H9 (cell line): ENCODE data around the gene FYN. TPM values are rescaled to one million over a fixed set of nuclear protein-coding genes. Genes with fewer than 3 reads are reported as not detected.
A peak's percentile ranks its signal among the peaks of the same experiment; 100 is the strongest.

Experiments
- DNase-seq: peaks from one replicate; pipeline ENCODE4 v3.0.0-alpha.2; 2017
- H2AFZ ChIP-seq: one replicate; pipeline ENCODE4 v1.6.1; 2013; ENCODE audit warnings: mild to moderate bottlenecking, low read length, control low read depth, moderate library complexity
- H2AK5ac ChIP-seq: 2 replicates; pipeline ENCODE4 v1.6.1; 2013; ENCODE audit warnings: low read length, control low read depth, mixed read lengths; ENCODE audit not compliant: insufficient read length
- H2BK120ac ChIP-seq: one replicate; pipeline ENCODE4 v1.6.1; 2013; ENCODE audit warnings: low read depth, mild to moderate bottlenecking, low read length, control low read depth, inconsistent platforms; ENCODE audit not compliant: poor library complexity, severe bottlenecking
- H2BK12ac ChIP-seq: 2 replicates; pipeline ENCODE4 v1.6.1; 2013; ENCODE audit warnings: low read length, control low read depth, mixed read lengths, low read depth; ENCODE audit not compliant: insufficient read length
- H2BK15ac ChIP-seq: 2 replicates; pipeline ENCODE4 v1.6.1; 2013; ENCODE audit warnings: low read depth, low read length, control low read depth
- H2BK20ac ChIP-seq: one replicate; pipeline ENCODE4 v1.6.1; 2013; ENCODE audit warnings: low read depth, mild to moderate bottlenecking, low read length, control low read depth, inconsistent platforms; ENCODE audit not compliant: poor library complexity, severe bottlenecking
- H2BK5ac ChIP-seq: 2 replicates; pipeline ENCODE4 v1.6.1; 2013; ENCODE audit warnings: low read length, control low read depth, mixed read lengths; ENCODE audit not compliant: insufficient read length
- H3K14ac ChIP-seq: 2 replicates; pipeline ENCODE4 v1.6.1; 2013; ENCODE audit warnings: low read length, control low read depth; ENCODE audit not compliant: insufficient read depth
- H3K18ac ChIP-seq: 2 replicates; pipeline ENCODE4 v1.6.1; 2013; ENCODE audit warnings: low read depth, mild to moderate bottlenecking, mixed read lengths, low read length, control low read depth; ENCODE audit not compliant: insufficient read length
- H3K23ac ChIP-seq: 2 replicates; pipeline ENCODE4 v1.6.1; 2013; ENCODE audit warnings: low read length, control low read depth, mixed read lengths, low read depth; ENCODE audit not compliant: insufficient read length
- H3K23me2 ChIP-seq: 2 replicates; pipeline ENCODE4 v1.6.1; 2013; ENCODE audit warnings: low read depth, mild to moderate bottlenecking, mixed read lengths, low read length, control low read depth; ENCODE audit not compliant: insufficient read length, poor library complexity, severe bottlenecking
- H3K27ac ChIP-seq: 2 replicates; pipeline ENCODE4 v1.5.1; 2013; ENCODE audit warnings: low read length, control low read depth, mixed read lengths, low read depth; ENCODE audit not compliant: insufficient read length
- H3K27me3 ChIP-seq: 2 replicates; pipeline ENCODE4 v1.6.1; 2013; ENCODE audit warnings: low read length, control low read depth, inconsistent platforms; ENCODE audit not compliant: insufficient read depth
- H3K4ac ChIP-seq: 2 replicates; pipeline ENCODE4 v1.6.1; 2013; ENCODE audit warnings: low read depth, mild to moderate bottlenecking, control low read depth, inconsistent platforms, low read length, moderate library complexity
- H3K4me1 ChIP-seq: 2 replicates; pipeline ENCODE4 v1.6.1; 2013; ENCODE audit warnings: low read length, control low read depth, inconsistent platforms; ENCODE audit not compliant: insufficient read depth
- H3K4me2 ChIP-seq: 2 replicates; pipeline ENCODE4 v1.6.1; 2013; ENCODE audit warnings: low read length, control low read depth, mixed read lengths; ENCODE audit not compliant: insufficient read length, insufficient read depth
- H3K56ac ChIP-seq: 2 replicates; pipeline ENCODE4 v1.6.1; 2013; ENCODE audit warnings: low read depth, mild to moderate bottlenecking, mixed read lengths, low read length, control low read depth; ENCODE audit not compliant: insufficient read length
- H3K79me1 ChIP-seq: 2 replicates; pipeline ENCODE4 v1.6.1; 2013; ENCODE audit warnings: low read depth, mild to moderate bottlenecking, moderate library complexity, low read length, control low read depth, inconsistent platforms; ENCODE audit not compliant: insufficient read depth, poor library complexity, severe bottlenecking
- H3K79me2 ChIP-seq: 2 replicates; pipeline ENCODE4 v1.6.1; 2013; ENCODE audit warnings: low read length, control low read depth, inconsistent platforms; ENCODE audit not compliant: insufficient read depth
- H3K9ac ChIP-seq: 2 replicates; pipeline ENCODE4 v1.6.1; 2013; ENCODE audit warnings: low read length, control low read depth, mixed read lengths; ENCODE audit not compliant: insufficient read length; ENCODE audit errors: extremely low read depth
- H3K9me3 ChIP-seq: one replicate; pipeline ENCODE4 v1.6.1; 2013; ENCODE audit warnings: low read depth, low read length, inconsistent platforms; ENCODE audit not compliant: control insufficient read depth
- H3T11ph ChIP-seq: one replicate; pipeline ENCODE4 v1.6.1; 2013; ENCODE audit warnings: mild to moderate bottlenecking, low read length, control low read depth, inconsistent platforms
- H4K20me1 ChIP-seq: one replicate; pipeline ENCODE4 v1.6.1; 2013; ENCODE audit not compliant: control insufficient read depth, insufficient read length, insufficient read depth
- H4K5ac ChIP-seq: 2 replicates; pipeline ENCODE4 v1.6.1; 2013; ENCODE audit warnings: low read depth, mild to moderate bottlenecking, mixed read lengths, low read length, control low read depth; ENCODE audit not compliant: insufficient read length
- H4K8ac ChIP-seq: replicated peaks from 2 replicates; pipeline ENCODE4 v1.6.1; 2013; ENCODE audit warnings: low read length, control low read depth, mixed read lengths, low read depth; ENCODE audit not compliant: insufficient read length
- H4K91ac ChIP-seq: 2 replicates; pipeline ENCODE4 v1.6.1; 2013; ENCODE audit warnings: low read depth, mild to moderate bottlenecking, moderate library complexity, mixed read lengths, low read length, control low read depth; ENCODE audit not compliant: insufficient read length
- H3K27ac Mint-ChIP-seq, 3 experiments: 2 replicates in 2 of 3; 3 replicates in 1 of 3; pipeline ENCODE4 v1.8.0; 2020 to 2021; ENCODE audit warnings: mixed read lengths in 3 of 3, mild to moderate bottlenecking in 1 of 3, moderate library complexity in 1 of 3
- H3K27me3 Mint-ChIP-seq: 2 replicates; pipeline ENCODE4 v1.8.0; 2021; ENCODE audit warnings: low read depth, mild to moderate bottlenecking, moderate library complexity, mixed read lengths
- H3K36me3 Mint-ChIP-seq, 3 experiments: 2 replicates in 2 of 3; 3 replicates in 1 of 3; pipeline ENCODE4 v1.8.0; 2020 to 2021; ENCODE audit warnings: low read depth in 3 of 3, mixed read lengths in 3 of 3; ENCODE audit not compliant: insufficient read depth in 1 of 3
- H3K4me1 Mint-ChIP-seq, 2 experiments: 2 replicates each; pipeline ENCODE4 v1.8.0; 2020; ENCODE audit warnings: mixed read lengths in 2 of 2
- H3K4me3 Mint-ChIP-seq, 2 experiments: 2 replicates in 1 of 2; 3 replicates in 1 of 2; pipeline ENCODE4 v1.8.0; 2020 to 2021; ENCODE audit warnings: mild to moderate bottlenecking in 2 of 2, mixed read lengths in 2 of 2, moderate library complexity in 1 of 2
- H3K9me3 Mint-ChIP-seq, 2 experiments: 2 replicates in 1 of 2; 3 replicates in 1 of 2; pipeline ENCODE4 v1.8.0; 2020; ENCODE audit warnings: mild to moderate bottlenecking in 2 of 2, mixed read lengths in 2 of 2, moderate library complexity in 1 of 2
- CTCF ChIP-seq: fragments of 200-600 bp; sonication (generic); conservative IDR thresholded peaks from 3 replicates; pipeline ENCODE4 v1.8.0; 2021; ENCODE audit warnings: antibody characterized with exemption, mild to moderate bottlenecking
- WGBS: extraction: QIAGEN DNeasy Blood & Tissue Kit; methylation state at CpG from one replicate; pipeline ENCODE4 v1.1.7; 2013; ENCODE audit warnings: missing lambda C conversion rate, low lambda C conversion rate, mixed read lengths; ENCODE audit not compliant: insufficient read length; ENCODE audit errors: extremely low coverage; 5-methylcytosine and 5-hydroxymethylcytosine counted together
- total RNA-seq: library from RNA; stranded (reverse); gene quantifications from 2 replicates; pipeline ENCODE4 v1.2.1, GENCODE V29; 2021

The FYN gene
- total RNA-seq, 1 experiment from 2014 or later, result 64.8 TPM

- H3K23me2 ChIP-seq, result no peaks in the 10 kb centered on the region
- peaks cover 4% of the 10 kb centered on the region; the same call in 1 of the 2 replicates for H3K4me1 ChIP-seq
- Mint-ChIP-seq H3K9me3 (no peaks in the 10 kb centered on the region), H3K27me3 (no peaks in the 10 kb centered on the region), H3K36me3 (peaks cover 3 to 20% (median 6%) of the 10 kb centered on the region in 3 experiments; a peak in 6 of 7 replicates), H3K4me1 (peaks cover 20 to 31% of the 10 kb centered on the region in 2 experiments), H3K4me3 (no peak overlapping the region), H3K27ac (peak overlapping the region in 1 of 3 experiments; percentile 68; a peak in 4 of 7 replicates)
- DNase-seq, result no peak
- no peaks in the 10 kb centered on the region for H3K79me1 ChIP-seq
- H3K79me2 ChIP-seq, result no peaks in the 10 kb centered on the region
- no peak overlapping the region for H4K5ac ChIP-seq
- no peaks in the 10 kb centered on the region for H4K20me1 ChIP-seq
- no peak overlapping the region for H3K23ac ChIP-seq
- no peak overlapping the region for H3T11ph ChIP-seq
- no peak overlapping the region for H3K56ac ChIP-seq
- no peak overlapping the region for H3K14ac ChIP-seq
- H3K27ac ChIP-seq, result no peak overlapping the region
- no CpG with 5 or more reads among the region's 13 CpGs for WGBS
- H2BK12ac ChIP-seq, result no peak overlapping the region
- H3K27me3 ChIP-seq, result no peaks in the 10 kb centered on the region
- no peak overlapping the region for H3K9ac ChIP-seq
- H2BK20ac ChIP-seq, result no peak overlapping the region
- H3K4me2 ChIP-seq, result no peak overlapping the region
- H2BK5ac ChIP-seq, result no peak overlapping the region
- H2BK15ac ChIP-seq, result no peak overlapping the region
- H2BK120ac ChIP-seq, result no peak overlapping the region
- H3K4ac ChIP-seq, result no peak overlapping the region
- no peak overlapping the region for H3K18ac ChIP-seq
- no peak overlapping the region for H4K91ac ChIP-seq
- H2AFZ ChIP-seq, result no peak overlapping the region
- no peaks in the 10 kb centered on the region for H3K9me3 ChIP-seq
- TF ChIP-seq CTCF, result no peak
- no peak overlapping the region for H4K8ac ChIP-seq
- H2AK5ac ChIP-seq, result no peak overlapping the region
Observed at GRCh38 chr6:111711984-111712752, 161.1 kb downstream of the FYN start.
